HG02763 (cell line): ENCODE results near the gene GREM2.

Experiments used
- ATAC-seq: cut with Tn5 transposase; IDR thresholded peaks from one replicate; pipeline ENCODE4 v1.9.1; 2021; ENCODE audit warnings: mild to moderate bottlenecking, moderate library complexity; ENCODE audit not compliant: unreplicated experiment

The GREM2 gene

DNA sequence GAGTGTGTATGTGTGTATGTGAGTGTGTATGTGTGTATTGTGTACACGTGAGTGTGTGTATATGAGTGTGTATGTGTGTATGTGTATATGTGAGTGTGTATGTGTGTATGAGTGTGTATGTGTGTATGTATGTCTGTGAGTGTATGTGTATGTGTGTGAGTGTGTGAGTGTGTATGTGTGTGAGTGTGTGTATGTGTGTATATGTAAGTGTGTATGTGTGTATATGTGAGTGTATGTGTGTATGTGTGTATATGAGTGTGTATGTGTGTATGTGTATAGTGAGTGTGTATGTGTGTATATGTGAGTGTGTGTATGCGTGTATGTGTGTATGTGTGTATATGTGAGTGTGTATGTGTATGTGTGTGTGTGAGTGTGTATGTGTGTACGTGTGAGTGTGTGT, 49.2 kb downstream of the GREM2 start:
- ATAC-seq: no peak

DNA sequence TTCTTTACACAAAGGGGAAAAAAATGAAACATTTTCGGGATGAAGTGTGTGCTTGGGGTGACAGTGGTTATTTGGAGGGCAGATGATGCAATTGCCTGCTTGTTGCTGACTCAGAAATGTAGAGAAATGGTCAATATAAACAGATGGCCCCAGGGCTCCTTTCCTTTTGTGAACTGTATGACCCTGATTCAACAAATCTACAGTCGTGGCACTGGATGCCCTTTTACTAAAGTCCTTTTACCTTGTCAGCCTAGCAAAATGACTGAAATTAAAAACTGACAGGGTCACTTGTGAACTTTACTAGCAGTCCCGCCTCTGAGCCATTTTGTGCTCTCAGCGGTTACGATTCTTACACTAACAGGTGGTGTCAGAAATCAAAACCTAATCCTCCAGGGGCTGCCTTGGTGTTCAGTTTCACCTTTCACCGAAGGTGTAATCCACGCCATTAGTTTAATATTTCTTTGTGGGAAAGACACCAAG, 49.8 kb downstream of the GREM2 start:
- ATAC-seq: no peak

GRCh38 chr1:240559781-240560180, 52.2 kb downstream of the GREM2 start:
- ATAC-seq: no peak

GRCh38 chr1:240555524-240555923, 56.4 kb downstream of the GREM2 start:
- ATAC-seq: no peak

DNA sequence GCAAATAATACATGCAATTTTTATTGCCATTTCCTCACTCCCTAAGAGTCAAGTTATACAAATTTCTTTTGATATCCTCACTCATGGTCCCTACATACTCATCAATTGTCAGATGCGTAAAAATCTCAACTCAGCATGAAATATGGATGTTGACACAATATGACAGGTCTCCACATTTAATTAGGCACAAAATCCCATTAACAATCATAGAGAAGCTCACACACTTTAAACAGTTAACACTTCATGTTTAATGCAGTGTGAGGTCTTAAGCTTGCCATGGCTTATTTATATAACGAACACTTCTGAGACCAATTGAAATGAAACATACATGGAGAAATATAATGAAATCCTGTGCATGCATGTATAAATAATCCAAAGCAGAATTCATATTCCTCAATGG, 58.6 kb downstream of the GREM2 start:
- no peak for ATAC-seq

DNA sequence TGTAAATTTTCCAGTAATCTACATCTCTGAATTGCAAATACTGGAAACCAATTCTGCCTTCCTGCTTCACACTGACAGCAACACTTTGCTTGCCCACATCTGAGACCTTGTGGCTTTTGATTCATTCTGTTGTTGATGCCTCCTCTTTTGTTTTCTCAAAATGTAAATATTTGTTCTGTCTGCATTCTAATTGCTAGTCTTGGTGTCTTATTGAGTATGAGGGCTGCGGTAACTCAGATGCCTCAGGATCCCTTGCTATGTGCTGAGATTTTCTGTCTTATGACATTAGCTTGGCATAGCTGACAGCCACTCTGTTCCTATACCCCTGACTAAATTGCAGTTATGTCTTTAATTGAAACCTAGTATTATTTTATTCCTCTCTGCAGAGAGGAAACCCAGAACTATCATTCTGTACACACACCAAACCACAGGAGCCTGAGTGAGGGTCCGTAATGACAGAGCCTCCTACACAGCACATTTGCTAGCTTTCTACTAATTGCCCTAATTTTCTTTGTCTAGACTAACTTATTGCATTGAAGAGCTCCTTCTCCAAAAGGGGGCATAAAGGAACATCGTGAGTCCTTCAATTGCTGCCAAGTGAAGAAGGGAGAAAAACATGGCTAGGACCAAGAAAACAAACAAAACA, 72.1 kb downstream of the GREM2 start:
- no peak for ATAC-seq

- no peak for ATAC-seq
These were observed 73.1 kb downstream of the GREM2 start for GRCh38 chr1:240538776-240539430.

GRCh38 chr1:240533154-240533780, 78.7 kb downstream of the GREM2 start:
- ATAC-seq: no peak

DNA sequence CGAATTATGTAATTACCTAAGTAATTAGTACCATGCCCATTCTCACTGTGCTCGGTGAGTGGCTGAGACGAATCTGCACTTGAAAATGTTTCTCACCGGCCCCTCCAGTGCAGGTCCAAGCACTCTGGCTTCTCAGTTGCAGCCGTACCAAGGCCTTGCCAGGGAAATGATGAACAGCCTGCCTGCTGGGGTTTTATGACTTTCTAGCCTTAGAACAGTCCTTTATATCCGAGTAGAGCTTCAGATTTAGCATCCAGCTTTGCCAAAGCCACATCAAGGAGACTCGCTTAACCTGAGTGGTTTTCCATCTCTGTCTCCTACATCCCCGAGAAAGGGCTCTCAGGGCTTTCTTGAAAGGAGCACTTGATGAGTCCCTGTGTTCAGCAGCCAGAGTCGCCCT, 83.4 kb downstream of the GREM2 start:
- no peak for ATAC-seq

DNA sequence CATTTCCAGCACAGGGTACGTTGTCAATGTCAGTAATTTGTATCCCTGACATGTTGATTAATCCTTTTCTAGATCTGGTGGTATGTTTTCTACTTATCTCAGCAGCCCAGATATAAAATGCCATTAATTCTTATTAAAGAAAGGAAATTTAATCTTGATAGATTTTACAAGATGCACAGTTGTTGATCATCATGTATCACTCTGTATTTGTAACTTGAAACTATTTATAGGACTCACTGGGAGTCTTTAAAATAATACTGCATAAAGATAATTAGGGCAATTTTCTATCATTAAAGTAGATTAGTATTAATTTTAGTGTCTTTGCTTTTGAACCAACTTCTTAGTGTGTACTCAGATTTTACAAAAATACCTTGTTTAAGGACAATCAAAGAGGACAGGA, 84.9 kb downstream of the GREM2 start:
- ATAC-seq: no peak

- ATAC-seq: no peak
These were observed 85.6 kb downstream of the GREM2 start for GRCh38 chr1:240526312-240526711.

DNA sequence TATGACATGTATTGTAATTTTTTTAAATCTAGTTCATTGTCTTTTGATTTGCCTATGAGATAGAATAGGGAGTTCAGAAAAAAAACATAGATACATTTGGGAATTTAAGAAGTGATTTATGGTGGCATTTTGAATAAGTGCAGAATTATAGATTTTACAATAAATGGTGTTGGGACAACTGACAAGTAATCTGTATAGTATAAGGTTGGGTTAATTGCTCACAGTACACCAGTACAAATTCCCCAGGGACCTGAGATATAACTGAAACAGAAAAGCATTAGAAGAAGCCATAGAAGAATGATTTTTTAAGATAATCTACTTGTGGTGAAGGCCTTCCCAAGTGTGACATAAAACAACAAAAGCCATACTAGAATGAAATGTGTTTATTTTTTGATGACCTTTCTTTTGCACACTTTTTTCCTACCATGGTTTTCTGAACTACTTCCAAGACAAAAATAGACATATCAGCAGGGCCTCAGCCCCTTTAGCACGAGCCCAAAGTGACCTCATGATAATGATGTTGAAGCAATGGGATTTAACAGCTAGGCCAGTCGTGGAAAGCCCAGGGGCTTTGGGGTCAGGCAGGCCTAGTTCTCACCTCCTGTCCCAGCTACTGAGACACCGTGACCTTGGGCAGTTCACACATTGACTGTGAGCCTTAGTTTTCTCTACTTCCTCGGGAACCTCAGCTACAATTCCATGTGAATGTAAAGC, 87.4 kb downstream of the GREM2 start:
- ATAC-seq: no peak

DNA sequence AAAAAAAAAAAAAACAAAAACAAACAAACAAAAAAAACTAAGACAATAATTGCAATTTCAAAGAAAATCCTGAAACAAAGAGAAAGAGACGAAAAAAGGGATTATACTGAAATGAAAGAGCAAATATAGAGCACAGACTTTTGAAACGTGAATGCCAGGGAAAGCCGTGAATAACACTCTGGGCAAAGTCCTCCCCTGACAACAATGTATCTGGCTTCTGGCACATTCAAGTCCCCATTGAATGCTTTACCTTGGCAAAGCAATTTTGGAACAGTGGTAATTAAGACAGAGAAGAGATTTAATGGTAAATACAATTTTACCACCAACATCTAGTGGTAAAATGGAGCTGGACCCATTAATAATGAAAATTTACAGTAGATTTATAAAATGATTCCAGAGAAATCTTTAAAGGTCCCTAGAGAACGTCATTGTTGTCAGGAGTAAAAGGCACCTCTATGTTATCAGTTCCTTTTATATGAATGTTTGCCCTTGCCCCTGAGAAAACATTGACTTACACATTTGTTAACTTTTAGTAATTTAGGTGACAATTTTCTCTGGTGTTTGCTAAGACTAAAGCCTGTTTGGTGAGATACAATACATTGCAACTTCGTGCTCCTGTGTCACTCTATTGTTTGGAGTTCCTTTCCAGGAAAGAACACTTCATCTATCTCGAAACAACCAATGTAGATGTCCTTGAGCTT, 89.7 kb downstream of the GREM2 start:
- ATAC-seq: no peak

DNA sequence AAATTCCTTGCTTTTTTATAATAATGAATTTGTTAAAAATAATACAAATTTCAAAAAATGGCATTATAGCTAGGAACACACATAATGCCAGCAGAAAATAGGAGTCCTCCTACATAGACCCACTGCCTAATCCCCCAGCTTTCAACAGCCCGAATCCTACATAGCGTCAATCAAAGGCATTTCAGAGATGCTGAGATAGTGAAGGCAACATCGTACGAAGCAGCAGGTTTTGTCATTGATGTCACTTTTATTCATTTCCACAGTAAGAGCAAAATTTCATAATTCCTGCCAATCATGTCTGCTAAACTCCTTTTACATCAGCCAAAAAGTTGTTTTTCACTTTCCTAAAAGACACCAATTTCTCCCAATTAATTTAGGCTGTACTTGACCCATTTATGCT, 94.1 kb downstream of the GREM2 start:
- no peak for ATAC-seq

DNA sequence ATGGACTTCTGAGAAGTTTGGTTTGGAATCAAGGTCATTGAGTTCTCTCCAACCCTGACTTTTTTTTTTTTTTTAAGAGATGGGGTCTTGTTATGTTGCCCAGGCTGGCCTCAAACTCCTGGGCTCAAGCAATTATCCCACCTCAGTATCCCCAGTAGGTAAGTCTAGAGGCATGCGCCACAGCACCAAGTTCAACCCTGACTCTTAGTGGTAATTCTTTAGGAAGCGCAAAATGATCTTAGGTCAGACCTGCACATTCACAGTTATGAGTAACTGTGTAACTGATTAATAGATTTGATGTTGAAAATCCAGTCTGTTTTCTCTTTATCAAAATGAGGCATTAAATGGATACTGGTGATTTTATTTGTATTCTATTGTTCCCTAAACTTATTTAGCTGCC, 95.9 kb downstream of the GREM2 start:
- no peak for ATAC-seq

GRCh38 chr1:240515505-240515904, 96.5 kb downstream of the GREM2 start:
- ATAC-seq: no peak

- no peak for ATAC-seq
These were observed 100.2 kb downstream of the GREM2 start for GRCh38 chr1:240511789-240512188.

GRCh38 chr1:240508950-240509349, 103.0 kb downstream of the GREM2 start:
- no peak for ATAC-seq

DNA sequence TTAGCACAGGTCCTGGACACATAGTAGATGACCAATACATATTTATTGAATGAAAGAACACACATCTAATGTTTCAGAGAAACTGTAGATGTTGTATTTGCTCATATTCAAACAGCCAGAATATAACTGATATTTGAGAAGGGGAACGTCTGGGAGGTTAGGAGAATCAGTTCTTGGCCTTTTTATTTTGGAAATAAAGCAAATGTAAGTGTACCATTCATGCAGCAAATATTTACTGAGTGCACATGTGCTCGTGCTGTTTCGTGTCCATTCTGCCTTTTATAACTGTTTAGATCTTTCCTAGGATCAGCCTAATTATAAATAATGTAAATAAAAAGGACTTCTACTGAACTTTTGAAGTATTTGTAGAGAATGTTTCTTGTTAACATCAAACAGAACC, 103.8 kb downstream of the GREM2 start:
- ATAC-seq: no peak

DNA sequence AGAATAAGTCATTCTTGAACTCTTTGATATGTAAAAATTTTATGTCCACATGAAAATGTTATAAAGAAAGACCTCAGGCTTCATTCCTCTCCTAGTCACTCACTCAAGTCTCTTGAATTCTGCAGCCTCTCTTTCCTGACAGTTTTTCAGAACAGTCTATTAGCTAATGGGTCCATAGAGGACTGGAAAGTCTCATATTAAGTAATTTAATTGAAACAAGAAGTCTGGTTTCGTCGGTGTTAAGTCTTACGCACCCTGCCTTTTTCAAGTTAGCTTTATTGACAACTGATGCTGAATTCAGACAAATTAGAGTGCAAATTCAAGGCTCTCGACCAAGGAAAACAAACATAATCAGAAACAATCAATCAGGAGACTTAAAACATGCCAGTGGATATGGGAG, 105.8 kb downstream of the GREM2 start:
- ATAC-seq: no peak

DNA sequence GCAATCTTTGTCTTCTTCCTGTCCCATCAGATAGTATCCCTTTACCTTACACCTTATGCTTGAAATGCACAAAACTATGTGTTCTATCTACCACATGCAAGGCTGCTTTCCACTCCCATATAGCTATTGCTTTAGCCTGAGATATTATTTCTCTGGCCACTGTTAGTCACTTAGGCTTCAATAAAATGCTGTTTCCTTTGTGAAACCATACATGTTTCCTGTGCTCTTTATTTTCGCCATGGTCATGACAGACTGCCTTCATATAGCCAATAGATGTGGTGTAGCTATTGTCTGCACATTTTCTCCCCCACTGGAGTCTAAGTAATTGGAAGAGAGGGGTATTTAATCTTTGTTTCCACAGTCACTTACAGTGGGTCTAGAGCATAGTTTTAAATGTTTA, 108.4 kb downstream of the GREM2 start:
- ATAC-seq: no peak
